PC-9 (cell line): Measurements from ENCODE around the gene CLCN1. TPM values are rescaled to one million over a fixed set of nuclear protein-coding genes. Genes with fewer than 3 reads are reported as not detected.

Experiments
- BruUV-seq: library from RNA; stranded (reverse); fragments of 400-500 nt; replicated peaks from 2 replicates; lab custom pipeline; 2021; lab: Mats Ljungman, UMichigan
- CTCF ChIA-PET: fragments of 300-600 bp; sonication (Branson Sonifier 250); formaldehyde crosslinking; loops from one replicate; lab custom pipeline; 2022; ENCODE audit warnings: antibody characterized with exemption; lab: Charles Lee
- POLR2A ChIA-PET: fragments of 300-600 bp; sonication (Branson Sonifier 250); formaldehyde crosslinking; loops from one replicate; lab custom pipeline; 2022; ENCODE audit warnings: antibody characterized with exemption; ENCODE audit not compliant: unreplicated experiment; lab: Charles Lee
- DNase-seq, 2 experiments: peaks; one replicate each; pipeline versions ENCODE4 v3.0.0 to v3.0.0-alpha.2; 2015 to 2022; ENCODE audit warnings: mixed read lengths in 1 of 2
- H2AFZ ChIP-seq: fragments of 200-600 bp; sonication (generic); 2 replicates; pipeline ENCODE4 v1.8.1; 2017; ENCODE audit warnings: antibody characterized with exemption
- H3F3A ChIP-seq: fragments of 200-600 bp; sonication (generic); 2 replicates; pipeline ENCODE4 v1.8.1; 2017; ENCODE audit warnings: antibody characterized with exemption, mild to moderate bottlenecking, low read depth; ENCODE audit not compliant: insufficient read depth
- H3K27ac ChIP-seq: fragments of 200-600 bp; sonication (generic); 2 replicates; pipeline ENCODE4 v1.6.1; 2016; ENCODE audit warnings: mixed run types
- H3K27me3 ChIP-seq: fragments of 200-600 bp; sonication (generic); 2 replicates; pipeline ENCODE4 v1.6.1; 2016; ENCODE audit warnings: low read depth, mixed run types; ENCODE audit not compliant: insufficient read depth
- H3K36me3 ChIP-seq: fragments of 200-600 bp; sonication (generic); 2 replicates; pipeline ENCODE4 v1.6.1; 2016; ENCODE audit warnings: low read depth, mixed run types
- H3K4me1 ChIP-seq: fragments of 200-600 bp; sonication (generic); replicated peaks from 2 replicates; pipeline ENCODE4 v1.6.1; 2016; ENCODE audit warnings: mixed run types; ENCODE audit not compliant: insufficient read depth
- H3K4me2 ChIP-seq: fragments of 200-600 bp; sonication (generic); 2 replicates; pipeline ENCODE4 v1.6.1; 2017; ENCODE audit warnings: mixed run types
- H3K4me3 ChIP-seq: fragments of 200-600 bp; sonication (generic); 2 replicates; pipeline ENCODE4 v1.6.1; 2016; ENCODE audit warnings: mixed run types
- H3K79me2 ChIP-seq: fragments of 200-600 bp; sonication (generic); 2 replicates; pipeline ENCODE4 v1.6.1; 2017; ENCODE audit warnings: low read depth, mixed run types
- H3K9me2 ChIP-seq: fragments of 200-600 bp; sonication (generic); 2 replicates; pipeline ENCODE4 v1.8.1; 2017; ENCODE audit warnings: mild to moderate bottlenecking; ENCODE audit not compliant: insufficient read depth
- H3K9me3 ChIP-seq: fragments of 200-600 bp; sonication (generic); 2 replicates; pipeline ENCODE4 v1.8.1; 2016; ENCODE audit warnings: low read depth; ENCODE audit not compliant: insufficient read depth
- H4K20me1 ChIP-seq: fragments of 200-600 bp; sonication (generic); 2 replicates; pipeline ENCODE4 v1.8.1; 2017; ENCODE audit not compliant: insufficient read depth
- EZH2 ChIP-seq: fragments of 200-600 bp; sonication (generic); IDR thresholded peaks from 2 replicates; pipeline ENCODE4 v1.8.0; 2017; ENCODE audit warnings: antibody characterized with exemption, low read depth
- intact Hi-C: fragments of 100-400 bp; cut with micrococcal nuclease; formaldehyde crosslinking; loops from one replicate; pipeline ENCODE4 v1.10.0; 2022; ENCODE audit not compliant: unreplicated experiment
- total RNA-seq: library from RNA; stranded (reverse); gene quantifications from 2 replicates; pipeline ENCODE4 v1.2.3, GENCODE V29; 2021
- TF ChIP-seq, protein P1 (sequence below): fragments of 200-600 bp; sonication (generic); conservative IDR thresholded peaks from 2 replicates; pipeline ENCODE4 v1.6.1; 2017; ENCODE audit warnings: mixed run types, antibody characterized with exemption, mild to moderate bottlenecking, moderate library complexity

Gene CLCN1
- total RNA-seq, 1 experiment from 2014 or later: not detected

DNA sequence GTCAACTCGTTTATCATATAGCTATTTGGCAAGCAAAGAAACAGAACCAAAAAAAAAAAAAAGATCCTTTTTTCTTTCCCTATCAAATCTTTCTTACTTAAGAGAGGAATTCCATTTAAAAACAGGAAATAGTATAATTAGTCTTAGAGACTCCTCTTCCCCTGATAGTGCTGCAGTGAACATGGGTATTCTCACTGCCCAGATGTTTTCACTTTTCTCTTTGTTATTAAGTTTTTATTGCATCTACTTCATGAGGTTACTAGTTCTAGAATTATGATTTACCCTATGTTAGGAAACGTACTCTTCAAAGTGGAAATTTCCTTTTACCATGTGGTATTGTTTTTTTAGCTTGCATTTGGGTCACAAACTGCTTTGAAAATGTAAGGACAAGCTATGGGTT, 19.2 kb upstream of the CLCN1 start:
- H4K20me1 ChIP-seq: 0 out of 2 replicates have a peak, but pooled peaks cover under 1% of the 10 kb centered on the region
- H3K27ac ChIP-seq: no peak overlapping the region
- no peaks in the 10 kb centered on the region for H3K9me2 ChIP-seq
- H3K36me3 ChIP-seq: peaks cover 72% of the 10 kb centered on the region
- H3K27me3 ChIP-seq: no peaks in the 10 kb centered on the region
- no peak overlapping the region for H3K4me3 ChIP-seq
- intact Hi-C loops: no loop called here
- TF ChIP-seq, protein P1, sequence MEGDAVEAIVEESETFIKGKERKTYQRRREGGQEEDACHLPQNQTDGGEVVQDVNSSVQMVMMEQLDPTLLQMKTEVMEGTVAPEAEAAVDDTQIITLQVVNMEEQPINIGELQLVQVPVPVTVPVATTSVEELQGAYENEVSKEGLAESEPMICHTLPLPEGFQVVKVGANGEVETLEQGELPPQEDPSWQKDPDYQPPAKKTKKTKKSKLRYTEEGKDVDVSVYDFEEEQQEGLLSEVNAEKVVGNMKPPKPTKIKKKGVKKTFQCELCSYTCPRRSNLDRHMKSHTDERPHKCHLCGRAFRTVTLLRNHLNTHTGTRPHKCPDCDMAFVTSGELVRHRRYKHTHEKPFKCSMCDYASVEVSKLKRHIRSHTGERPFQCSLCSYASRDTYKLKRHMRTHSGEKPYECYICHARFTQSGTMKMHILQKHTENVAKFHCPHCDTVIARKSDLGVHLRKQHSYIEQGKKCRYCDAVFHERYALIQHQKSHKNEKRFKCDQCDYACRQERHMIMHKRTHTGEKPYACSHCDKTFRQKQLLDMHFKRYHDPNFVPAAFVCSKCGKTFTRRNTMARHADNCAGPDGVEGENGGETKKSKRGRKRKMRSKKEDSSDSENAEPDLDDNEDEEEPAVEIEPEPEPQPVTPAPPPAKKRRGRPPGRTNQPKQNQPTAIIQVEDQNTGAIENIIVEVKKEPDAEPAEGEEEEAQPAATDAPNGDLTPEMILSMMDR: no peak
- BruUV-seq: no TSS peak
- ChIA-PET POLR2A (interaction anchor here (0.6 kb wide), 1 partner anchor 68 kb away, joined by 16 read pairs; no protein-coding TSS in a partner anchor), CTCF (interaction anchor here (0.6 to 1.2 kb wide), 2 partner anchors 15 to 44 kb away, joined by 3 to 5 read pairs; no protein-coding TSS in a partner anchor)
- H3K9me3 ChIP-seq: no peaks in the 10 kb centered on the region
- H2AFZ ChIP-seq: no peak overlapping the region
- no peak overlapping the region for H3K4me2 ChIP-seq
- H3K4me1 ChIP-seq: no peaks in the 10 kb centered on the region
- H3F3A ChIP-seq: peaks cover 19% of the 10 kb centered on the region; the same call in 1 of the 2 replicates
- H3K79me2 ChIP-seq: peaks cover 14% of the 10 kb centered on the region
- no peak for DNase-seq

DNA sequence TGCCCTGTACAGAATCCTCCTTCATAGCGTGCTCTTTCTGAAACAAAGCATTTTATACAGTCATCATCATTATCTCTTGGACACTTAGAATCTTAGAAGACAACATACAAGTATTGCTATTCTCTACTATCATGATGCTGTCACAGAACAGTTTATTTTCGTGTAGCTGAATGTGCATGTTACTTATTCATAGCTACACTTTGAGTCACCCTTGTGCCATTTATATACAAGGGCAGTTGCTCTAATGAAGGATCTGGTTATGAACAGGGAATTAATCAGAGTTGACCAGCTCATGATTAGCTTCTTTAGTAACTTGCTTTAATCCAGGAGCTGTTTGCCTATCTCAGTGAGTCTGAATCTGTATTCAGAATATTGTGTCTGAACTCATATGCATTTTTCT, 16.6 kb upstream of the CLCN1 start:
- 0 out of 2 replicates have a peak, but pooled peaks cover 4% of the 10 kb centered on the region for H4K20me1 ChIP-seq

DNA sequence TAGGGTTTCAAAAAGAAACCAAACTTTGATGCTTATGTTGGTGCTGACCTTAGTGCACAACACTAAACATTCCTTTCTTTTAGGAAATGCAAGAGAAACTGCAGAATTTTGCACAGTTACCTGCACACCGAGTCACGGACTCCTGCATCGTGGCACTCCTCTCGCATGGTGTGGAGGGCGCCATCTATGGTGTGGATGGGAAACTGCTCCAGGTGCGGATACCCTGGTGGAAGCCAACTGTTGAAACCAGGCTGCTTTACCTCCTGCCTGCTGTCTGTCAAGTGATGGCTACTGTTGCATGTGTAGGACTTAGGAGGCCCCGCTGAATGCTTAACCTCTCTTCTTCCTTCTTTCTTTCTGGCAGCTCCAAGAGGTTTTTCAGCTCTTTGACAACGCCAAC, 16.1 kb upstream of the CLCN1 start:
- 0 out of 2 replicates have a peak, but pooled peaks cover 4% of the 10 kb centered on the region for H4K20me1 ChIP-seq
- peak in 1 of 2 experiments; percentile 49 for DNase-seq
- TF ChIP-seq, protein P1: peak; percentile 82
- no peak for TF ChIP-seq EZH2
- H2AFZ ChIP-seq: no peak overlapping the region
- H3K27ac ChIP-seq: no peak overlapping the region
- intact Hi-C loops: loop anchor here (1.0 kb wide), 1 partner anchor 60 kb away; no protein-coding TSS in a partner anchor
- POLR2A ChIA-PET: no interaction called here
- H3K27me3 ChIP-seq: no peaks in the 10 kb centered on the region
- H3K4me2 ChIP-seq: no peak overlapping the region
- H3K36me3 ChIP-seq: peaks cover 75% of the 10 kb centered on the region
- no peaks in the 10 kb centered on the region for H3K79me2 ChIP-seq
- no TSS peak for BruUV-seq
- CTCF ChIA-PET: interaction anchor here (0.7 to 1.6 kb wide), 5 partner anchors 9 to 85 kb away, joined by 3 to 12 read pairs (median 3); partner anchors contain the start of gene CASP2
- H3K4me3 ChIP-seq: no peak overlapping the region
- H3F3A ChIP-seq: peaks cover 35% of the 10 kb centered on the region; the same call in 1 of the 2 replicates
- no peaks in the 10 kb centered on the region for H3K9me2 ChIP-seq
- H3K9me3 ChIP-seq: no peaks in the 10 kb centered on the region
- no peaks in the 10 kb centered on the region for H3K4me1 ChIP-seq

More for the DNA sequence above, 16.6 kb upstream of the CLCN1 start:
- intact Hi-C loops: no loop called here
- H3K4me3 ChIP-seq: no peak overlapping the region
- no peak for DNase-seq
- peaks cover 30% of the 10 kb centered on the region; the same call in 1 of the 2 replicates for H3F3A ChIP-seq
- TF ChIP-seq EZH2: no peak
- TF ChIP-seq, protein P1: no peak
- peaks cover 2% of the 10 kb centered on the region; the same call in 1 of the 2 replicates for H3K79me2 ChIP-seq
- no peaks in the 10 kb centered on the region for H3K27me3 ChIP-seq
- ChIA-PET POLR2A (interaction anchor here (0.6 to 0.7 kb wide), 3 partner anchors 26 to 401 kb away, joined by 5 to 10 read pairs (median 7); no protein-coding TSS in a partner anchor), CTCF (interaction anchor here (0.7 to 1.6 kb wide), 5 partner anchors 10 to 84 kb away, joined by 3 to 12 read pairs (median 3); partner anchors contain the start of gene CASP2)
- peaks cover 70% of the 10 kb centered on the region for H3K36me3 ChIP-seq
- no peaks in the 10 kb centered on the region for H3K4me1 ChIP-seq
- H3K9me3 ChIP-seq: no peaks in the 10 kb centered on the region
- BruUV-seq: no TSS peak
- H3K27ac ChIP-seq: no peak overlapping the region
- H3K4me2 ChIP-seq: no peak overlapping the region
- H2AFZ ChIP-seq: no peak overlapping the region
- no peaks in the 10 kb centered on the region for H3K9me2 ChIP-seq
